ENCODE measurements around the gene SLC35B4. TPM values are rescaled to one million over a fixed set of nuclear protein-coding genes. Genes with fewer than 3 reads are reported as not detected.

SLC35B4 gene
- total RNA-seq, 1 donor from 2014 or later: 14.1 TPM

DNA sequence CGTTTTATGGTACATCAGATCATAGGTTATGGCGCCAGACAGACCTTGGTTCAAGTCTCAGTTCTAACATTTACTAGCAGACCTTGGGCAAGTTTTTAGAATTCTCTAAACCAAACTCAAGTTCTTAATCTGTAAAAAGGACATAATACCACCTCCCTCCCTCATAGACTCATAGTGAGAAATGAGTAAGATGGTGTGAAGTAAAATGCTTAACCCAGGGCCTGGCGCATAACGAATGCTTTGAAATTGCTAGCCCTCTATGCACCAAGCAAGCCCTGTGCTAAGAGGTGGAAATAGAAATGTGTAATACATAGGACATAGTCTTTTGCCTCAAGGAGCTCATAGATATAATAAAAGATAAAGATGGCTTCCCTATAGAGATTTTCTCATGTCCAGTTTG lies 17.7 kb upstream of the SLC35B4 start:
- DNase-seq (ENCODE audit: low spot score) (no peak), ATAC-seq (no peak)
- intact Hi-C loops (cut with DNase I): no loop called here

DNA sequence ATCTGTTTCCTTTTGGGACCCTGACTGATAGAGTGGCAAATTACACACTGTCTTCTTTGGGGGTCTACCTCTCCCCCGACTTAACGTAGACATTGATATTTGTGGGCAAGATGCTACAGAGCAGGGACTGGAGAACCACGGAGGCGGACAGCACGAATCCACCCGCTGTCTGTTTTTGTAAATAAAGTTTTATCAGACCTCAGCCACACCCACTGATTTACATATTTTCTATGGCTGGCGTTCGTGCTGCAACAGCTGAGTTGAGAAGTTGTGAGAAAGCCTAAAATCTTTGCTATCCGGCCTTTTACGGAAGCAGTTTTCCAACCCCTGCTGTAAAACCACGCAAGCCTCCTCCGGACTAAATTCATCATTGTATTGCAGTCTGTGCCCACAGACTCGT lies 17.2 kb upstream of the SLC35B4 start:
- DNase-seq (ENCODE audit: low spot score): no peak
- intact Hi-C loops (cut with DNase I): no loop called here
- ATAC-seq: no peak

DNA sequence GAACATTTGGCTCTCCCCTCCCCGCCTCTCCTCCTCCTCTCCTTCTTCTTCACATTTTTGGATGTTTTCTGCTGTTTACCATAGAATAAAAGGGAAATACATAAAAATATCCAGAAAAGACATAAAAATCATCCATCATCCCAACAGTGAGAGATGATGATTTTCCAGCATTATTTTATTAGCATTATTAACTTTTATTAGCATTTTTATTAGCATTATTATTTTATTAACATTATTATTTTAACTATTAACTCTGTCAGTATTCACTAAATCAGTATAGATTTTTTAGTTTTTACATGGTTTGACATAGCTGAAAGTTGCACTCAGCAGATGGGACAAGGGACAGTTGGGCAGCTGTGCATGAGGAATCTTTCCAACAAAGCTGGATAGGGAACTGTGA lies 16.2 kb upstream of the SLC35B4 start:
- ATAC-seq: no peak
- intact Hi-C loops (cut with DNase I): no loop called here
- DNase-seq (ENCODE audit: low spot score): no peak

DNA sequence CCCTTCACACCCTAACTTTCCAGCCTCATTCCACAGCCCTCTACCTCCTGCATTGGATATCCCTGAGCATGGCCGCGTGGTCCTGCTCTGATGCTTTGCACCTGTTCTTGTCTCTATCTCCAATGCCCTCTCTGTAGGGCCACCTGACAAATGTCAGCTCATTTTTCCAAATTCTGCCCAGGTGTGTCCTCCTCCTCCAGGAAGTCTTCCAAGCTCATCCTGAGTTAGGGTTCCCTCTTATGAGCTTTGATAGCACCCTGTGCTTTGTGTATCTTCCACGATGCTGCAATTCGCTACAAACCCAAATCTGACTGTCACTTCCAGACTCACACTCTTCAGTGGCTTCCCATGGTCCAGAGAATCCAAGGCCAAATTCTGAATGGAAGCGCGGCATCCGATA lies 14.7 kb upstream of the SLC35B4 start:
- no peak for ATAC-seq
- intact Hi-C loops (cut with DNase I): no loop called here
- DNase-seq (ENCODE audit: low spot score): no peak

DNA sequence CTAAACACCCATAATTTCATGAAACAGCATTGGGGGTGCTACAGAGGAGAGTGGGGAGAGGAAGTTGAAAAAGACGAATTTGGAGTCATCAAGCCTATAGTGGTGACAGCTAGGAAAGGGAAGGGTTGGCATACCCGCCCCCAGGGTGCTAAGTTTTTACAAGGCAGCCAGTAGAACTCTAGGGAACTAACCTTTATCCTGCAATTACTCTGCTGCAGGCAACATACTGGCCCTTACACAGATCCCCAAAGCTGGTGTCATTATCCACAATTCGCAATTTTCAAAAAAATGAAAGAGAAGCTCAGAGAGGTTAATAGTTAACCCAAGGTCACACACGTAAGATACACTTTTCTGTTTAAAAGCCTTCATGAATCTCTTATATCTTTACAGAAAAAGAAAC lies 14.2 kb upstream of the SLC35B4 start:
- intact Hi-C loops (cut with DNase I): no loop called here
- no peak for DNase-seq (ENCODE audit: low spot score)
- no peak for ATAC-seq

DNA sequence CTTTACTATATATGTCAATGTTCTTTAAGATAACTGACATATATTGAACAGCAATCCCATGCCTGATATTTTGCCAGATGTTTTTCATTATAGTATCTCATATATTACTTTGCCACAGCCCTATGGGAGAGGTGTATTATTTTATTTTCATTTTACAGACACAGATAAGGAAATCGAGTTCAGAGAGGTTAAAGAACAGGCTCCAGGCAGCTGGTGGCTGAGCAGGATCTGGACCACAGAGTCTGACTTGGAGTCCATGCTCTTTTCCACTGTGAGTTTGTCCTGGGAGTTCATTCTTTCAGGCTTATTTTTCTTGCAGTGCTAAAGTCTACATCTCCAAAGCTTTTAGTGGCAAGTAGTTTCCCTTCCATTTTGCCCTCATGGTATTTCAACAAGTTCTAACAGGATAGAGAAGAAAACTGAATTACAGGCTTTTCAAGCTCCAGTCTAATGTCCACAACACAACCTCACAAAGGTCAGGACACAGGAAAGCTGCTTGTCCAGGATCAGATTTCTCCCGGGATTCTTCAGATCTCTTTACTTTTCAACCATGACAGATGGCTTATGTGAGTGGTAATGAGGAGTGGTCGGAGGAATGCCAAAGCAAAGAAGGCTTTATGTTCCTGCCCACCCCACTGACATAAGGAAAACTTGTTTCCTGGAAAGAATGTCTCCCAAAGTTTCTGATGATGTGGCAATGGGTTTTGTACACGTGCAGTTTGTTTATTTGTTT lies 13.1 kb upstream of the SLC35B4 start:
- intact Hi-C loops (cut with DNase I): no loop called here
- no peak for ATAC-seq
- no peak for DNase-seq (ENCODE audit: low spot score)

DNA sequence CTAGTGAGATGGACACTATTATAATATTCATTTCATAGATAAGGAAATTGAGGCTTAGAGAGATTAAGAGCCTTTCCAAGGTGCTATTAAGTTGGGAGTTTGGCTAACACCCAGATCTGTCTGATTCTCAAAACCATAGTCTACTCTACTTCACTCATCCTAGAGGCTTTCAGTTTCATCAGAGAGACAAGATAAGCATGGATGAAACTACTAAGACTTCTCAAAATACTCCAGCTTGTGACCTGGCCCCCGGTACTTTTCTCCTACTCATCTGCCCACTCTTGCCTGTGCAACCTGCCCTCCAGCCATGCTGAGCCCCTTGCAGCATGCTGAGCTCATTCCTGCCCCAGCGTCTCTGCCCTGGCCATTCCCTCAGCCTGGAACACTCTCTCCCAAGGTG lies 12.2 kb upstream of the SLC35B4 start:
- no peak for ATAC-seq
- intact Hi-C loops (cut with DNase I): no loop called here
- DNase-seq (ENCODE audit: low spot score): no peak

DNA sequence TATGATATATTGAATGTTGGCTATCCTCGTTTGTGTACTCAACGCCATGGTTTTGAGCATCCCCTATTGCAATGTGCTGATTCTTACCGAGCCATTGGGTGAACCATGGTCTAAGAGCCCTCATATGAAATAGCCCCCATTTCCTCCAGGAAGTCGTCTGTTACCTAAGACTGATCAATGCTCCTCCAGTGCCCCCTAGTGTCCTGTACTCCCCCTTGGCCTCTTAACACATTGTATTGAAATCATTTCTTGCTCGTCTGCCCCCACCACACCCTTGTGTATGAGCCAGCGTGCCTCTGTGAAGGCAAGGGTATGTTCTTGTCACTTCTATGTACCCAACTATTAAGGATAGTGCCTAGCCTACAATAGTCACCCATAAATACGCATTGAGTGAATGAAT lies 11.2 kb upstream of the SLC35B4 start:
- intact Hi-C loops (cut with DNase I): no loop called here

DNA sequence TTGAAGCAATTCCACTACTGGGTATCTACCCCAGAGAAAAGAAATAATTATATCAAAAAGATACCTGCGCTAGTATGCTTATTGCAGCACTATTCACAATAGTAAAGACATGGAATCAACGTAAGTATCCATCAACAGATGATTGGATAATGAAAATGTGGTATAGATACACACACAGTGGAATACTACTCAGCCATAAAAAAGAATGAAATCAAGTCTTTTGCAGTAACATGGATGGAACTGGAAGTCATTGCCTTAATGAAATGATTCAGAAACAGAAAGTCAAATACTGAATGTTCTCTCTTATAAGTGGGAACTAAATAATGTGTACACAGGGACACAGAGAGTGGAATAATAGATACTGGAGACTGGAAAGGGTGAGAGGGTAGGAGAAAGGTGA lies 7.4 kb upstream of the SLC35B4 start:
- intact Hi-C loops (cut with DNase I): no loop called here
- ATAC-seq (no peak), DNase-seq (ENCODE audit: low spot score) (no peak)

More for the DNA sequence above, 11.2 kb upstream of the SLC35B4 start:
- ATAC-seq (no peak), DNase-seq (ENCODE audit: low spot score) (no peak)

DNA sequence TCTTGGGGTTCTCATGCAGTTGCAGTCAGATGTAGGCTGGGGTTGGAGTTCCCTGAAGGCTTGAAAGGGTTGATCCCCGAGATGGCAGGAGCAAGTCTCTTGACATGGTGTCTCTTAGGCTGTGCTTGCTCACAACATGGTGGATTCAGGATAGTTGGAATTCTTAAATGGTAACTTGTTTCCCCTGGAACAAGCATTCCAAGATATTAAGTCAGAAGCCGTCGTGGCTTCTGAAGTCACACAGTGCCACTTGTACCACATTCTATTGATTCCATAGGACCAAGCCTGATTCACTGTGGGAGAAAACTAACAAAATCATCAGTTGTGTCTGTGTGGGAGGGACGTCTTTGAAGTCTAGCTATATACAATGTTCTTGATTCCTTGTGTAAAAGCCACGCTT lies 3.5 kb upstream of the SLC35B4 start:
- ATAC-seq: no peak
- intact Hi-C loops (cut with DNase I): no loop called here
- DNase-seq (ENCODE audit: low spot score): no peak

DNA sequence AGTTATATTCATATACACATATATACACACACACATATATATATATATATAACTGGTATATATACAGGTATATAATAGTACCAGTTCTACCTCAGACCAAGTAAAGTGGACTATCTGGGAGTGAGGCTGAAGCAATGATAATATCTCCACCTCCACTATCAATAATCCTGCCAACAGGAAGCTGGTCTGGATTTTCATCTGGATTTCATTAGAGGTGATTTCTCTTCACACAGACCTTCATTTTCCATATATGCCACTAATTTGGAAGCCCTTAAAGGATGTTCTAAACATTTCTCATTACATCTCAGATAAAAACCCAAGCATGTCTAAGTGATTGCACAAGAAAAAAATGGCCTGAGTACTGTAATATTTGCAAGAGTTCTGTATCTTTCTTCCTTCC lies 1.7 kb upstream of the SLC35B4 start:
- ATAC-seq: no peak
- DNase-seq (ENCODE audit: low spot score): no peak
- intact Hi-C loops (cut with DNase I): no loop called here

DNA sequence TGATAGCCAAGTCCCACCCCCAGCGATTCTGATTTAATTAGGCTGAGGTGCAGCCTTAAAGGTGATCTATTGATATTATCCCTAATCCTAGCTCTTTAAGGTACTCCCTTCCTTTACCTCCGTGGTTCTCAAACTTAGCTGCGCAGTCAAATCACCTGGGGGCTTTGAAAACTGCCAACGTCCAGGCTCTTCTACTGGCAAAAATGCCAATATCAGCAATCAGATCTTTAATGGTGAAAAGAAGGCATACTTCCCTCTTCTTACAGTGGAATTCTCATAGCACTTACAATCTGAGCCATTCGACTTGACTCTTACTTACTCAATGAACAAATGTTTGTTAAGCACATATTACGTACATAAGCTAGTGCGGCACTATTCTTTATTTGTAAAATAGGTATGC lies 704 bp upstream of the SLC35B4 start:
- no peak for DNase-seq (ENCODE audit: low spot score)
- intact Hi-C loops (cut with DNase I): no loop called here
- ATAC-seq: no peak

DNA sequence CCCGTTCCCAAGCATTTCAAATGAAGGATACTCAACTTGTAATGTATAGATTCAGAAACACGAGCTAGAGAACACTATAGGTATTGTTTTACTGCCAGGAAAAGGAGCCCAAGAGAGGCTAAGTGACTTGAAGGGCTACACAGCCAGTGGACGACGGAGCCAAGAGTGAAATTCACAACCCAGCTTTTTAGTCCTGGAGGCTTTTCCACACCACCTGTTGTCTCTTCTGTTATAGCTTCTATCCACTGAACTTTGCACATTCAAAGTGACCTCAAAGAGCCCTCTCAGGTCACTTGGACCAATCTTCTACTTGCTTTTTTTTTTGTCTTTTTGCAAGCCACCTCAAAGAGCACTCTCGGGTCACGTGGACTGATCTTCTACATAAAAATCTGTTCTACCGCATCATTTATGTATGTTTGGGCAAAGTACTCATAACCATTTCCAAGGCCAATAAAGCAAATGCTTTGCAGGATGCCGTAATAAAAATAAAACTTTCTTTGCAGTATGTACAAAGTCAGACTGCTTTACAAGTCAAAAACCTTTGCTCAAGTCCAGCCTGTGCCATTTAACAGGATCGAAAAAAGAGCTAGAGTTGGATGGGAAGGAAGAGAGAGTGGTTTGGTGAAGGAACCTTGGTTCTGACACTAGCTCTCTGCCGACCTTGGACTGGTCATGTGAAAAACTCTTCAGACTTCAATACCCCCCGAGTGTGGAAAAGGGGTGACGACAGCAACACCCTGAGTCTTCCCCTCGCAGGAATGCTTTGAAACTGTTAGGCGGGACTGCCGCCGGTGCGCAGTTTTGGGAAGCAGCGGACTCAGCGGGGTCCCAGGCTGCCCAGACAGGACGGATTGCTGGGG lies 821 bp downstream of the SLC35B4 start:
- intact Hi-C loops (cut with DNase I): no loop called here
- no peak for DNase-seq (ENCODE audit: low spot score)
- no peak for ATAC-seq

DNA sequence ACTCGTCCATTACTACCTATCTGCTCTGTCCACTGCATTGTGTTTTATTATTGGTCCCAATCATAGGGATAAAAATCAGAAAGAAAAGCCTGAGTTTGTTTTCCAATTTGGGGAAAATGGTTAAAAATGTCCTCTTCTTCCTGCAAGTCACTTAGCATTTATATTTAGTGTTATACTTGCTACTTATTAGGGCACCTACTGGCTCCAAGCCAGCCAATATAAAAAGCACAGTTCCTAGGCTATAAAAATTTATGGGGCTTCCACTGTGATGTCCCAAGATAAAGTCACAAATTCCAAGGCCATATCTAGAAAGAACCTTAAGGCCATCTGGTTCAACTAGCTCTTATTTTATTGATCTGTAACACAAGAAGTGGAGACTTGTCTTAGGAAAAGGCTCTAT lies 3.2 kb downstream of the SLC35B4 start:
- DNase-seq (ENCODE audit: low spot score): no peak
- intact Hi-C loops (cut with DNase I): no loop called here
- no peak for ATAC-seq

DNA sequence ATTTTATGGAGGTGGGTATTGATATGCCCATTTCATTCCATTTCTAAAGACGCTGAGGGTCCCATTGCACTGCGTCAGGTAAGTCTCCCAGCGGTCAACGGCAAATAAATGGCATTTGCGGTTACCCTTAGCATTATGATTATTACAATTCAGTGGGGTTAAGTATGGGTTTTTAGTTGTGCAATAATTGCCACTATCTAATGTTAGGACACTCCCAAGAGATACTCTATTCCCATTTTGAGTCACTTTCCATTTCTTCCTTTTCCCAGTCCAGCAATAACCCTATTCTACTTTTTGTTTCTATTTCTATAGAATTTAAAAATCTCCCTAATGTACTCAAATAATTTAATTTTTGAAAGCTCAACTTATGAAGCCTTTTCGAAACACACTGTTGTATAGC lies 4.0 kb downstream of the SLC35B4 start:
- DNase-seq (ENCODE audit: low spot score) (no peak), ATAC-seq (no peak)
- intact Hi-C loops (cut with DNase I): no loop called here

DNA sequence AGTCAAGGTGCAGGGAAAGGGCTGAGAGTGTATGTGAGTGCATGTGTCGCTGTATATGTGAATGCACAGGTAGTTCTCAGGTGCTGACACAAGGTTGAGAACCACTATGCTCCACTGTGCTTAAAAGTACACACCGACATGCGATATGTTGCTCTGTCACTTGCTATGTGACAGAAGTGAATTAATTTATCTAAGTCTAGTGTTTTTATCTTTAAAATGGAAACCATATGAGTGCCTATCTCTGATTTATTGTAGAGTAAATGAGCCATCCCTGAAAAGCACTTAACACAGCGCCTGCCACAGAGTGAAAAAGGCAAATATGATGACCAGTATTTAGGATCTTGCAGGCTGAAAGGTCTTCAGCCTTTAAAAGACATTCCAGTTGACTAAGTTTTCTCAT lies 4.9 kb downstream of the SLC35B4 start:
- ATAC-seq: no peak
- intact Hi-C loops (cut with DNase I): no loop called here
- no peak for DNase-seq (ENCODE audit: low spot score)

DNA sequence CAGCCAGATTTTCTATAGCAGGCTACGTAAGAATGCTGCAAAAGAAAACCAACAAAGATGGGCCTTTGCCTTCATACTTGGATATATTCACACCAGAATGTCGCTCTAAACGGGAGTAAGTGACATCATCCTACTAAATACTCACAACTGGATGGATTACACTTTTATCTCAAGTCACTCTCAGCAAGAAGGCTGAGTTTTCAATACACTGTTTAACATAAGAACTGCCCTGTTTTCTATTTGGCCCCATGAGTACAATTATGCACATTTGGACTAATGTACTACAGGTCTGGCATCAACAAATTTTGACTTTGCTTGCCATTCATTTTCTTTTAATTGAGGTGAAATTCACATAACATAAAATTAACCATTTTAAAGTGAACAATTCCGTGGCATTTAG lies 8.2 kb downstream of the SLC35B4 start:
- intact Hi-C loops (cut with DNase I): no loop called here
- no peak for ATAC-seq
- no peak for DNase-seq (ENCODE audit: low spot score)

DNA sequence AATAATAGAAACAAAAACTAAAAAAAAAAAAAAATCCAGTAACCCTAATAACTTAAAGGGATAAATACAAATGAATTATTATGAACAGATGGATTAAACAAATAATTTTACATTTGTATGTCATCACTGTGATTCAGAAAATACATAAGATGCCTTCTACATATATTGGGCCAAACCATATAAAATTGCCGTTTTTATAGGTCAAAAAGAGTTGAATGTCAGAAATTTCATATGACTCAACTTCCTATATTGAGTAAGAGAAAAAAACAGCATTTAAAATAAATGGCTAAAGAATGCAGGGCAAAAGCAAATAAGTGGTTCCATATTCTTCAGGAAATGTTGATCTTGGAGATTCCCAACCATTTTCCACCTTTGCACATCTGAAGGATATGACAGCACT lies 9.4 kb downstream of the SLC35B4 start:
- no peak for DNase-seq (ENCODE audit: low spot score)
- intact Hi-C loops (cut with DNase I): no loop called here
- ATAC-seq: no peak

DNA sequence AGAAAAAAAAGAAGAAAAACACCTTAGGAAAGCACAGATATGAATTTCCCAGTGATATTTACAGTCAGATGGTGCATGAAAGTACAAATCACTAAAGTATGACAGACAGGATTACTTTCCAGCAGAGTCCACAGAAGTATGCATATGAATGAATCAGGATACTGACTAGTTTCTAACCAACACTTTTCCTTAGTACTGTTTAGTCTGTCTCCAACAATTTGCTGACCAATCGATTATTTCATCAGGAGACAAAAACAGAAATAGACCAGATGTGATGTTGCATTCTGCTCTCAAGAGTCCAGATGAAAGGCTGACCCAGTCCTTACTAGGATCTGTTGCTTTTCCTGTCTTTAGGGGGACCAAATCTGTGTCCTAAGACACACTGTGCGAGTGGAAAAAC lies 14.6 kb downstream of the SLC35B4 start:
- intact Hi-C loops (cut with DNase I): no loop called here
- ATAC-seq (no peak), DNase-seq (ENCODE audit: low spot score) (no peak)

DNA sequence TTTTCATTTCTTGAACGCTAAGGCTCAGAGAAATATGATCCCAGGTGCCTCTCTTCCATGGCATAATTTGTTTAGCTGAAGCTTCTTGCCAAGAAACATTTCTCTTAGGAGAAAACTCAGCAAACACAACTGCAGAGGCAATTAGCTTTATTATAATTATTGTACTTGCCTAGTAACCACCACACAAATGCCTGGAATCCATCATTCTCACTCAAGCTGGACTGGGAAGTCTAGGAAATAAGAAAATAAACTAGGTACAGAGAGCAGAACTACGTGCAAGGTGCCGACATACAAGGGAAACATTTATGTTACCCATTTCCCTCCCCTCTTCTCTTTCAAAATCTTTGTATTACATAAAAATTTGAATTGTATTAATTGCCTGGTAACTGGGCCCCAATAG lies 15.1 kb downstream of the SLC35B4 start:
- no peak for ATAC-seq
- no peak for DNase-seq (ENCODE audit: low spot score)
- intact Hi-C loops (cut with DNase I): no loop called here

DNA sequence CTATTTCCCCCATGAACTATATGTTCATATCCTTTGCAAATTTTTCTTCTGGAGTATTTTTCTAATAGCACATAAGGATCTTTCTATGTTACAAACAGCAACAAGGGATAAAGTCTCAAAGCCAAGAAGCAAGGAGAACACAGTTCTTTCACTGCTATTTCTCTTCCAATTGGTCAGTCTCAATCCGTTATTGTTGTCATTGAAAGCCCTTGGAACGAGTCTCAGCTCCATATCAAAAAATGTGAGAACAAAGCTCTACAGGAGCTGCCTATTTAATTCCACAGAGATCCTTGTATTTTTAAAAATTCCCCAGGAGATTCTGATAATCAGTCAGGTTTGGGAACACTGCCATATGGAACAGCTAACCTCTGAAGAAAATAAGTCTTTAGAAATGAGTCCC lies 15.7 kb downstream of the SLC35B4 start:
- DNase-seq (ENCODE audit: low spot score) (no peak), ATAC-seq (no peak)
- intact Hi-C loops (cut with DNase I): no loop called here

Data from sciatic nerve (tissue), 2 donors.